ENCODE data around the gene HBEGF.
A peak's percentile ranks its signal among the peaks of the same experiment; 100 is the strongest.

The HBEGF gene

GRCh38 chr5:140328036-140328764, 18.2 kb downstream of the HBEGF start:
- no peak overlapping the region for H3K4me3 ChIP-seq (ENCODE audit: low read depth, low read length)
- DNase-seq (ENCODE audit: low read depth): no peak
- no peak for TF ChIP-seq MAX (IDR thresholded peaks at IDR 0.05; ENCODE audit: low read depth, low read length)
- no peak for TF ChIP-seq MYC (IDR thresholded peaks at IDR 0.05; ENCODE audit: low read depth, low read length)

DNA sequence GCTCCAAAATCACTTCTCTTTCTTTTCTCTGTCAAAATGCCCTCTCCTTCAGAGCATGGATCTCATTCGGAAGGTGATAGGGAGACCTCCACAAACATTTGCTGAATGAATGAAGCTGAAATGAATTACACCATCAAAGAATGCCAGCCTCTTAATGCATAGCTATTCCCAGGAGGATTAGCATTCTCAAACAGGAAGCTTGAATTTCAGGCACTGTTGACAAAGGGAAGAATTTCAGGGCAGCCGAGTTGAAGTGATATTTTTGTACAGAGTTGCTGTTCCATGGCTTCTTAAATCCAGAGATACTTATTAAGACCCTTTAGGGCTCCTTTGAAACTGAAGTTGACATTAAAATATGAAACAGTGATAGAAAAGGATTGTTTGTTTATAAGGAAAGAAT, 18.8 kb downstream of the HBEGF start:
- DNase-seq (ENCODE audit: low read depth): peak; percentile 64
- no peak overlapping the region for H3K4me3 ChIP-seq (ENCODE audit: low read depth, low read length)
- TF ChIP-seq MAX (IDR thresholded peaks at IDR 0.05; ENCODE audit: low read depth, low read length): no peak

DNA sequence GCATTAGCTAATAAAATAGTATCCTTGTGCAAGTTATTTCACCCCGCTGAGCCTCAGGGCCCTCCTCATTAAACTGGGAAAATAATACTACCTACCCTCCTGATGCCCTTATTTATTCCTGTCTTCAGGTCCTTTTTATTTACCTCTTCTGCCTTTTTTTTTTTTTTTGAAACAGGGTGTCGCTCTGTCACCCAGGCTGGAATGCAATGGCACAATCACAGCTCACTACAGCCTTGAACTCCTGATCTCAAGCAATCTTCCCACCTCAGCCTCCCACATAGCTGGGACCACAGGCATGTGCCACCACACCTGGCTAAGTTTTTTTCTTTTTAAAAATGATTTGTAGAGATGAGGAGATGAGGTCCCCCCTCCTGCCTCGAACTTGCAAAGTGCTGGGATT, 20.9 kb downstream of the HBEGF start:
- TF ChIP-seq MYC (IDR thresholded peaks at IDR 0.05; ENCODE audit: low read depth, low read length) (no peak), MAX (IDR thresholded peaks at IDR 0.05; ENCODE audit: low read depth, low read length) (no peak), CTCF (IDR thresholded peaks at IDR 0.05; ENCODE audit: low read depth, low read length) (no peak), POLR2A (IDR thresholded peaks at IDR 0.05; ENCODE audit: extremely low read depth, insufficient read length) (no peak)
- DNase-seq (ENCODE audit: low read depth): no peak
- H3K4me3 ChIP-seq (ENCODE audit: low read depth, low read length): no peak overlapping the region

- no peak for TF ChIP-seq POLR2A (IDR thresholded peaks at IDR 0.05; ENCODE audit: extremely low read depth, insufficient read length)
- TF ChIP-seq MYC (IDR thresholded peaks at IDR 0.05; ENCODE audit: low read depth, low read length): no peak
- no peak for TF ChIP-seq CTCF (IDR thresholded peaks at IDR 0.05; ENCODE audit: low read depth, low read length)
- no peak for TF ChIP-seq MAX (IDR thresholded peaks at IDR 0.05; ENCODE audit: low read depth, low read length)
- H3K4me3 ChIP-seq (ENCODE audit: low read depth, low read length): no peak overlapping the region
- peak; percentile 58 for DNase-seq (ENCODE audit: low read depth)
These were observed 21.7 kb downstream of the HBEGF start for GRCh38 chr5:140324617-140325241.

GRCh38 chr5:140324041-140324600, 22.3 kb downstream of the HBEGF start:
- DNase-seq (ENCODE audit: low read depth): no peak
- H3K4me3 ChIP-seq (ENCODE audit: low read depth, low read length): no peak overlapping the region
- TF ChIP-seq CTCF (IDR thresholded peaks at IDR 0.05; ENCODE audit: low read depth, low read length): no peak
- TF ChIP-seq POLR2A (IDR thresholded peaks at IDR 0.05; ENCODE audit: extremely low read depth, insufficient read length): no peak
- TF ChIP-seq MYC (IDR thresholded peaks at IDR 0.05; ENCODE audit: low read depth, low read length): no peak
- TF ChIP-seq MAX (IDR thresholded peaks at IDR 0.05; ENCODE audit: low read depth, low read length): no peak

DNA sequence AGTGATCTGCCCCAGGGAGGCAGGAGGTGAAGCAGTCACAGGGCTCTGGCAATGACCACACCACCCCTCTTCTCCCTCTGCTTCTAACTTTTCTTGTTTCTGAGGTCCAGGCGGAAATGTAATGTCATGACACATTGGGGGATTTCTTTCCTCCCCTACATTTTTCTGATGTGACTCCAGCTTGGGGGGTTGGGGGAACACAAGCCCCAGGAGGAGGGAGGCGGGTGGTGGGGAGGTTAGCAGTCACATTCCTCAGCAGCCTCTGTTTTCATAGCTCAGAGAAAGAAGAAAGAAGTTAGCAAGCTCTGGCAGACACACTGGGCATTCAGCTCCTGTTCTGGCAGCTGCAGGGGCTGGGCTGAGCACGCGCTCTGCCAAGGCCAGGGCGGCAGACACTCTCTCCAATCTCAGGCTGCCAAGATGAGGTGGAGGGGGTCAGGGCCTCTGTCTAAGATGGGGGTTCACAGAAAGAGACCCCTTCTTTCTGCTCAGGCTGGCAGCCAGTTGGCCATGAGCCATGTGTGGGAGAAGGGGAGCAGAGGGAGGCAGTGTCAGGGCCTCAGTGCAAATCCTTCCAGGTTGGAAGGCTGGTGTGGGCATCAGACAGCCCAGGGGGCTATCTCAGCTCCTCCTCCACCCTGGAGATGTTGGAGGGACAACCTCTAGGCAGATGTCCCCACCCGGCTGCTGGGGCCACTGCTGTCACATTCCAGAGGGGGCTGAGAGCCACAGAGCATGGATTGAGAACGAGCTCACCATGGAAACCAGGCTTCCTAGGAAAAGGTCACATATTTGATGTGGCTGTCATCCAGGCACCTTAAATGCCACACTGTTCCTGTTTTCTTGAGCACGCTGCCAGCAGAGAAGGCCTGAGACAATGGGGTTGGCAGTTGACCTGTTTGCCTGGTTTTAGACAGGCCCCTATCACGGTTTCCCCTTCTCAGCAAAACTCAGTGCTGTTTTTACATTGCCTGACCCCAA, 23.4 kb downstream of the HBEGF start:
- TF ChIP-seq MAX (IDR thresholded peaks at IDR 0.05; ENCODE audit: low read depth, low read length) (no peak), CTCF (IDR thresholded peaks at IDR 0.05; ENCODE audit: low read depth, low read length) (no peak), POLR2A (IDR thresholded peaks at IDR 0.05; ENCODE audit: extremely low read depth, insufficient read length) (no peak), MYC (IDR thresholded peaks at IDR 0.05; ENCODE audit: low read depth, low read length) (no peak)
- no peak overlapping the region for H3K4me3 ChIP-seq (ENCODE audit: low read depth, low read length)
- no peak for DNase-seq (ENCODE audit: low read depth)
